CD4-positive, alpha-beta T cell treated with Interferon alpha-2 for 1 hour (primary cell): Measurements from ENCODE around the gene VAPB.
A peak's percentile ranks its signal among the peaks of the same experiment; 100 is the strongest.

Experiments
- DNase-seq, 2 donors: peaks; one replicate each; pipeline ENCODE4 v3.0.0-alpha.2; 2020 to 2022

VAPB gene

DNA sequence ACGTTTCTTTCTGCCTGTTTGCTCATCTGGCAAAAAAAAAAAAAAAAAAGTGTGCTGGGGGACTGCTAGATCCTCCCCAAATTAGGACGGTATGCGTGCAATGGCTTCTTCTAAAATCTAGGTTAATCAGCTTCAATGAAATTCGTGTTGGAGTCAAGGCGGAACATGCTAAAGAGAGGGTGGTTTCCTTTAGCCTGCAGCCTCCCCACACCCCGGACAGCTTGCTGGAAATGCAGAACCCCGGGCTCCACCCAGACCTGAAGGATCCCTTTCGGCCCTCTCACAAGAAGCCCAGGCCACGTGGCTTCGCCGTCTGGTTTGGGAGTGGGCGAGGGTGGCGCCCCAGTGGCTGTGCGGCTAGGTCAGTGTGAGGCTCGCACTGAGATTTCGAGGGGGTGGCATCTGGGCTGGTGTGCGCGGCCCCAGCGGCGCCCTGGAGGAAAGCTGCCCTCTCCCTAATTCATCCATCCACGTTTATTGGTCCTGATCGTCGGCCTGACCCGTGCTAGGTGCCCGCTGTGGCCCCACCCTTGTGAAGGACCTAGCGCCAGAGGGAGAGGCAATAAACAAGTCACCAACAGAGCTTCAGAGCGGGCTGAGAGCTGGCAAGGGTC, 77.2 kb downstream of the VAPB start:
- DNase-seq, result no peak

DNA sequence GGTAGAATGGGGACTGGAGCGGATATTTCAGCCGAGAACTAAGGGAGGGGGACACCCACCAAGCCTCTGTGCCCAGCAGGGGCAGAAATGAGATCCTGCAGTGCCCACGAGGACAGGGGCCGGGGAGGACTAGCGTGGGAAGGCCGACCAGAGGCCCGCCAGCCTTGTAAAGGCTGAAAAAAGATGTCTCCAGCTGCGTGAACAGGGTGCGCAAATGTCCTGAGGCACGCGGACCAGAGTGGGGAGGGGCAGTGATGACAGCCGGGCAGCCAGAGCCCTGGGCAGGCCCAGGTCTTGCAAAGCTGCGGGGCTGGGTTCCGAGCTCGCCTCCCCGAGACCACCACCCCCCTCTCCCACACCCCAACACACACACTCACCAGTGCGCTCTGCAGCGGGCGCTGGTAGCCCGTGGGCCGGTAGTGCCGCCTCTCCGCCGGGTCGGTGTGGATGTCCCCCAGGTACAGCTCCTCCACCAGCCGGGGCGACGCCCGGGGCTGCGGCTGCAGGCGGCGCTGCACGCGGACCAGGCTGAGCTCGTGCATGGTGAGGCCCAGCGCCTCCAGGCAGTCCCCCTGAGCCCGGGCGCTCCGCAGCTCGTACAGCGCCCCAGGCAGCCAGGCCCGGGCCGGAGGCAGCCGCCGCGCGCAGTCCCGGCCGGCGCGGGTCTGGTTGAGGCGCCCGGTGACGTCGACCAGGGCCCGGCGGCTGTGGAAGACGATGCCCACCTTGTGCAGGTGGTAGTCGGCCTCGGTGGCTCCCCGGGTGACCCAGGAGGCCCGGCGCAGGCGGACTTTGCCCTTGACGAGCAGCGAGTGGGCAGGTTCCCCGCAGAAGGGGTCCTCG, 77.9 kb downstream of the VAPB start:
- DNase-seq, result no peak

DNA sequence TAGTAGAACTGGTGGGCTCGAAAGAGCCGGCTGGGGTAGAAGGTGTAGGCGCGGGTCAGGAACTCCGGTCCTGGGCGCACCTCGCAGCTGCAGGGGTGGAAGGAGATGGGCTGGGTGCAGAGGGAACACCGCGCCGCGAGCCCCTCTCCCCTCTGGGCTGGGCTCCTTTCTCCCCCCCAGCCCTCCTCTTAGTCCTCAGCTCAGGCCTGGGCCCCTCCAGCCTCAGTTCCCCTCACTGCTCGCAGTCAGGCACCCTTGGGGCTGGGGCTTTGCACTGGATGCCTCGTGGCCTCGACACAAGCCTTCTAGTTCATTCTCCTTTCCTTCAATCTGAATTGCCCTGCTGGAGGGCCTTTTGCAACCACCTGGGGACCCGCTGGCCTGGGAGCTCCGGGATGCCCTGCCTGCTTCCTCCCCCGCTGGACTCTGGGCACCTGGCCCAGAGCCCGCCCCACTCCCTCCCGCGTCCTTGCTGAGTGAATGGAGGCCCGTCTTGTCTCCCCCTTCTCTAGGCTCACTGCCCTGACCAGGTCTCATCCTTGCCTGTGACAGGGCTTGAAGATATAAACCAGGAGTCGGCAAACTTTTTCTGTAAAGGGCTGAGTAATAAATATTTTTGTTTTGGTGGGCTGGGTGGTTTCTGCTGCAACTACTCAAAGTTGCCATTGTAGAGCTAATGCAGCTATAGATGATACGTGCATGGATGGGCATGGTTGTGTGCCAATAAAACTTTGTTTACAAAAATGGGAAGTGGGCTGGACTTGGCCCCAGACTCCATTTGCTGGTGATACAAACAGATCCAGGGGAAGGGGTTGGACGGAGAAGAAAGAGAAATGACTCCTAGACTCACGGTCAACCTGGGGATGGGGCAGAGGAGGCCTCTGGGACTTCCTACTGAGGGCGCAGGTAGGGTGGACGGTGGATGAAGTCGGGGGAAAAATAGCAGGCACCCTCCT, 78.8 kb downstream of the VAPB start:
- DNase-seq, result no peak

DNA sequence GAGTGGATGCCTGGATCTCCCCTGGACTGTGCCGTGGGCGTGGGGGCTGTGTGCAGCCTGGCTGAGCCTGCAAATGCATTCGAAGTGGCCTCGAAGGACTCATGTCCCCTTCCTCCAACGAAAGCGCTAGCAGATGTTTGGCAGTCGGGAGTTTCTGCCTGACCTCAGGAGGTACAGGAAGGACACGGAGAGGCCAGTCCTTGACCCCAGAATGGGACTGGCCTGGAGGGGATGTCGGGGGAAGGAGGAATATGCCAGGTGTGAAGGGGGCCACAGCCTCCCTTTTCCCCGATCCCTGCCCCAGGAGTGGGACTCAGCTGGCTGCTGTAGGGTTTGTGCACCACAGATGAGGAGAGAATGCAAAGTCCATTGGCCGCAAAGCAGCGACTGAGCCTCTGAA, 80.6 kb downstream of the VAPB start:
- no peak for DNase-seq

DNA sequence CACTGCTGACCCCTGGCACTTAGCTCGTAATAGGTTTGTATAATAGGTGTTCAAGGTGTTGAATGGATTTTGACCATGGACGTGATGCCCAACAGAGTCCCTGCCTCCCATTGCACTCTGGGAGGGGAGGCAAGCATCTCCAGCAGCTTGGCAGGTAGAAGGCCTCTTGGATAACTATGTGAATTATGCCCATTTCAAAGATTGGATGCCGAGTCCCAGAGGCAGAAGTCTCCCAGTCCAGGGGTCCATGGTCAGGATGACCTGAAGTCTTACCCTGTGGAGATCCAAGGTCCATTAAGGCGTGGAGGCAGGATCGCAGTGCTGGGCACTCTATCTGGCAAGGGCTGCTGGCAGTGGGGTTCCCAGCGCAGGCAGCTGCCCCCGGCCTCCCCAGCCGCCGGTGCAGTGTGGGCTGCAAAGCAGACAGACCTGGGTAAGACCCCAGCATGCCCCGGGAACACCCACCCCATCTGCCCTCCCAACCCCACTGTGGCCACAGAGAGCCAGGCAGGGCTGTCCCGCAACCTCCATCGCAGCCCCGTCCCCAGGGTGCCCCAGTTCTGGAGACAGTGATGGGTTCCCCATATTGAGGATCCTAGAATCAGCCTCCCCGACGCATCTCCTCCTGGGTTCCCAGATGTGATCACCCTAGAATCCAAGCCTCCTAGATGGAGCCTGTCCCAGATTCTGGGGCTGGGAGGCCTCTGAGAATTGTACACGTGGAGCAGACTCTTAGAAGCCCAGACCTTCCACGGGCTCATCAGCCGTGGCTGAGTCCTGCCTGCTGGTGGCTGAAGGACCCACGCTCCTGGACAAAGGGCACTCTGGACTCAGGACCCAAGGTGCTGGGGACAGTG, 81.5 kb downstream of the VAPB start:
- no peak for DNase-seq

DNA sequence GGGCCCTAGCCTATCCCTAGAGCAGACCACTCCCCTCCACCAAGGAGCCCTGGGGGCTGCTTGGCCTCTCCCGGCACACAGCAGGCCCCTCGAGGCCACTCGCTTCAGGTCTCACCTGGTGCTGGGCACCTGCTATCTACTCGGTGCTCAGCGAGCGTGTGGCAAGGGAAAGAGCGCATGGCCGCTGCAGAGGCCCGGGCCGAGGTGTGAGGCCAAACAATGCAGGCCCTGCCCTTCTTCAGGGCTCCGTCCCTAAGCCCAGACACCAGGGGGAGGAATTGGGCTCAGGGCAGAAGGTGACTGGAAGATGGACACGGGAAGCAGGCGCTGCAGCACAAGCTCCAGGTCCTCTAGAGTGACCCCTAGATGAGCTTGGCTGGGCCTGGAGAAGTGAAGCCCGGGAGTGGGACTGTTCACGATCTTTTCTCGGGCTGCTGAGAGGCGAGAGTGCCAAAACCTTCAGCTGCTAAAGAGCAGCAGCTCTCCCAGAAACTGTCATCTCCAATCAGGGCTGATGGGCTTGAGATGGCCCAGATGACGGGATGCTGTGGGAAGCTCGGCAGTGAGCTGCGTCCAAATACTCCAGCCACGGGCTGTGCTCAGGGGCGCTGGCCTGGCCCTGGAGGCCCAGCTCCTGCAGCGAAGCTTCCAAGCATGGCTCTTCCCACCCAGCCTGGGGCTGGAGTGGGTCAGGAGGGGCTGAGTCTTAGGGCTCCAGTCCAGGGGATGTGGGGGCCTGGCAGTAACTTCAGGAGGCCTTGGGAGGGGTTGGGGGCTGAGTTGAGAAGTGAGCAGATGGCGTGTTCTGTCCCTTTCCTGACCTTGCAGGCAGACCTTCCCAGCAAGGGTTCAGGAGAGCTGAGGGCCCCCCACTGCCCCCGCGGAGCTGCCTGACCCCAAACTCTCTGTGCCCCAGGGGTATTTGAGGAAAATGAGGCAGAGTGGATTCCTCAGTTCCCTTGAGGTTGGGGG, 82.5 kb downstream of the VAPB start:
- DNase-seq, result no peak

DNA sequence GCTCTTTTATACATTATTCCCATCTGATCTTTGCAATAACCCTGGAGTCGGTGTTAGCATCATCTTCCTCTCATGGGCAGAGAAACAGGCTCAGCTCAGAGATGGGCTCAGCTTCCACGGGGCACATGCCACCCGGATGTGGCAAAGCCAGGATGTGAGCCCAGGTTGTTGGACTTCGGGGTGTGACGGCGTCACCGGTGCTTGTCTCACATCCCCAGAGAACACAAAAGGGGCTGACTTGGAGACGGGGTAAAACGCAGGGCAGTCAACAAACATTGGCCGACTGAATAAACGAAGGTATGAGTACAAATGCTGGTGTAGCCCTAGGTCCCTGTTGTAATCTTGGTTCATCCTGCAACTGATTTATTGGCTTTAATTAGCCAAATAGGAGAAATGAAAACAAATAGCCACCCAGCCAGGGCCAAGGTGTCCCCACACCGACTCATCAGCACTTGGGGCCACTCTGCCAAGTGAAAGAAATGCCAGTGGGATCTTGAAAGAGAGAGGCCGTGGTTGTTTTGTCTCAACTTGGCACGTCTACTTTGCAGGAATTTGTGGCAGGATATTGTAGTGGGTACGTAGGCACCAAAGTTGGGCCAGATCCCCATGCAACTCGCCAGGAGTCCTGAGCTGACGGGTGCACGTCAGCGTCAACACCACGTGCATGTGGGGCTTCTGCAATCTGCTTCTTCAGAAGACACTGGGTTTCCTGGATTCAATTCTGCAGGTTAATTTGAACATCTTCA, 83.4 kb downstream of the VAPB start:
- no peak for DNase-seq

DNA sequence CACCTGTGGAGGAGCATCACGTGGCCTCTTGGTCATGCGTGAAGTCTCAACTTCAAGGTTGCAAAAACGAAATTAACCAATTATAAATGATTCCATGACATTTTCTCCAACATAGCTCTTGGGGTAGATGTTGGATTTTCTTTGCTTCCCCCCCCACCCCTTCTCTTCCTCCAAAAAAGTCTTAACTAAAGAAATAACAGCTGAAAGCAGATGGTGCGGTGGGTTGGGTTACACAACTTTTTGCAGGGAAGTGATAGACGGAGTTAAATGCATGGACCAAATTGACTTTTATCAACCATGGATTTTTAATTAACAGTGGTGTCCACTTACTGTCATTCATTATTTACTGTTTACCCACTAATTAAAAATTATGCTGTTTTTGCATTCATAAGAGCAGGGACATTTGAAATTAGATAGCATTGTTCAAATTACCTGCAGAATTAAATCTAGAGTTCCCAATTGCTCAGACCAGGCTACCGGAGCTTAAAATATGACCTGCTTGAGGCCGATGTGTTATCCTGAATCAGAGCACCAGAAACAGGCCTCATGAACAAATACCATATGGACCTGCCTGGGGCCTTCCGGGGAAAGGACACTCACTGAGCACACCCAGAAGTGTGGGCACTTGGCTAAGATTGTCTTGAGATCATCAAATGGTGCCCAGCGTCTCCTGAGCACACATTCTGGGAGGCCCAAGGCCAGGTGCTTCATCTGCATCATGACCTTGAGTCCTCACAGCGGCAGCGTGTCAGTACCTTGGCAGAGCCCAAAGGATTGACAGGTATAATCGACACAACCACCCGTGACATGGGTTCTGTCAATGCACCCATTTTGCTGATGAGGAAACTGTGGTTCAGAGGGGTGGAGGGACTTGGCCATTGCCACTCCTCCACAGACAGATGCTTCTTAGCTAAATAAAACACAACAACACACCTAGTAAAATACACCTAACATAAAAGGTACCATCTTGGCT, 84.7 kb downstream of the VAPB start:
- no peak for DNase-seq

DNA sequence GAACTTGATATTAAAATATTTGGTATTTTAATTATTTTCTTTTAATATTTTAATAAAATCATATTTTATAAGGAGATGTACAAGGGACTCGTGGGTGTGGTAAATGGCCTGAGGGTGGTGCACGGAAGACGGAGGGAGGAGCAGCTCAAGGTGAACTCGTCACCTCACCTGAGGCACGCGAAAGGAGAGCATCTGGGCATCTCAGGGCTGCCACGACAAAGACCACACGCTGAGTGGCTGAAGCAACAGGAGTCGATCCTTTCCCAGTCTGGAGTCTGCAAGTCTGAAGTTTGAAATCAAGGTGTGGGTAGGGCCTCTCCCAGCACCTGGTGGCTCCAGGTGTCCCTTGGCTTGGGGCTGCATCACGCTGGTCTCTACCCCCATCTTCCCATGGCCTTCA, 86.4 kb downstream of the VAPB start:
- DNase-seq, result no peak

DNA sequence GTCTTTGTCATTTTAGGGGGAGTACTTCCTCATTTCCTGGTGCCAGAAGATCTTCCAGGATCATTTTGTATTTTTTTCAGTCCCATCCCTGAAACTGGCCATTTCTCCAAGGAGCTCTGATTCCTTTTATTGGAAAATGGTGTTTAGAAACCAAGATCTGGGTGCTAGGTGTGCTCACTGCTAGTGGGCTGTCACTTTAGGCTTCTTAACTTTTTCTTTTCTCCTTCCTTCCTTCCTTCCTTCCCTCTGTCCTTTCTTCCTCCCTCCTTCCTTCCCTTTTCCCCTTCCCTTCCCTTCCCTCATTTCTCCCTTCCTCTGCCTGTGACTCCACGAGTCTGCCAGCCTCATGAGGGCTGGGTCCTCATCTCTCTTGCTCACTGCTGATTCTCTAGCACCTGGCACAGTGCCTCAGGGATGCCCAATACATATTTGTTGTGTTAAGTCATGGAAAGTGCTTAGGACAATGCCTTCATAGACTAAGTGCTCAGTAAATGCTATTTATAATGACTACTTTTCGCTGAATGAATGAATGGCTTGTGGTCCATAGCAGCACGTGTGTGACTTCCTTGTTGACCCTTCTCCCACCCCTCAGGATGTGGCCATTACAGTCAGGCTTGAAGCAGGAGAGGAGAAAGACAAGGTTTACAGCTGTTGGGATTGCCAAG, 89.2 kb downstream of the VAPB start:
- no peak for DNase-seq

DNA sequence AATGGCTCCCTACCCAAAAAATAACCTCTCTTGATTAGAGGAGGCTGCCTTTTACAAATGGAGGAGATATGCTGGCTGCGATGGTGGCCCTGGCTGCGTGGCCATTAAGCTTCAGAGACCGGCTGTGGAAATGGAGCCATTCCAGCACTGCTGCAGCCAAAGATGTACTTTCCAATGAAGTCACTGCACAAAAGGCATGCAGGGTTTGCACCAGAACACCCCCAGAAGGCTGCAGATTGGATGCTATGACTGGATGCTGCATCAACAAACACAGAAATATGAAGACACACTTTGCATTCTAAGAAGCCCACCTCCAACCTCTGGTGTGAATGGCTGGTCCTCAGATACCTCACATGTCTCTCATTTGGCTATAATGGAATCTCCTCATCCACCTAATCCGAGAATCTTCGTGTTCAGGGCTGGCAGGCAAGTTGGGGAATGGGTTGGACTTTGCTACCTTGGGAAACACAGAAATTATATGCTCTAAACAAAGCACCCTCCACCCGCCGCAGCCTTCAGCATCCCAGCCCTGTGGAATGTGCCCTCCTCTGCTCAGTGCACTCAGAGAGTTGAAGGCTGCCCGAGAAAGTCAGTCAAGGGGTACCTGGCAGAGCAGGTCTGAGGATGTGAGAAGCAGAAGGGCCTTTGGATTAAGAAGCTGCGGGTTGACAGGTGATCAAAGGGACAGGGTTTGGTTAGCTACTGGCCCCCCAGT, 90.9 kb downstream of the VAPB start:
- no peak for DNase-seq

DNA sequence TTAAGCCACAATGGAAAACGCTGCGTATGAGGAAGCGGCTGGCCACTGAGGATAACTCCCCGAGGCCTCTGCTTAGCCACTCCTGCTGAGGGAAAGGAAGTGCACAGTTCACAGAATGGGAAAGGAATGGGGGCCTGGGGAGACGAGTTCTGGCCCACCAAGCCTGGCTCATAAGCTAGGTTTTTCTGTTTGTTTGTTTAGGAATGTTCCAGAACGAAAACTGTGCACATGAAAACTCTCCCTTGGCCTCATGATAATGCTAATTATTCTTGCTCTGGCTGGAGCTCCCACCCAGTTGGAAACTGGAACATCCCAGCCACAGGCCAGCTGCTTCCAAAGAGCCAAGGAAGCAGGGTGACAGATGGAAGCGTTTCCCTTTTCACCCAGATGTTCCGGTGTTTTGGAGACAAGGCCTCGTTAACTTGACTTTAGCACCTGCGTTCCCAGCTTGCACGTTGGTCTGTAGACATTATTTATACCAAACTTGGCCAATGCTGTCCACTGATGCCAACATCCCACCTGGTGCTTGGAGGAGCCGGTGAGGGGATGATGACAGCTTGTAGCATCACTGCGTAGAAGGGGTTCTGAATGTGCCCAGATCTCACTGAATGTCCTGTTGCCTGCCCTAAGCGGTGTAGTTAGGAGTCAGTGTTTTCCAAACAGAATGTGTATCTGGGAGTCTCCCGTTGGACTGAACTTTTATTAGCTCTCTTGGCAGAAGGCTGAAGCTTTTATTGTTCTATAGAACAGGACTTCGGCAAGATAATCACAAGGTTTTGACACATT, 91.7 kb downstream of the VAPB start:
- DNase-seq, result no peak

DNA sequence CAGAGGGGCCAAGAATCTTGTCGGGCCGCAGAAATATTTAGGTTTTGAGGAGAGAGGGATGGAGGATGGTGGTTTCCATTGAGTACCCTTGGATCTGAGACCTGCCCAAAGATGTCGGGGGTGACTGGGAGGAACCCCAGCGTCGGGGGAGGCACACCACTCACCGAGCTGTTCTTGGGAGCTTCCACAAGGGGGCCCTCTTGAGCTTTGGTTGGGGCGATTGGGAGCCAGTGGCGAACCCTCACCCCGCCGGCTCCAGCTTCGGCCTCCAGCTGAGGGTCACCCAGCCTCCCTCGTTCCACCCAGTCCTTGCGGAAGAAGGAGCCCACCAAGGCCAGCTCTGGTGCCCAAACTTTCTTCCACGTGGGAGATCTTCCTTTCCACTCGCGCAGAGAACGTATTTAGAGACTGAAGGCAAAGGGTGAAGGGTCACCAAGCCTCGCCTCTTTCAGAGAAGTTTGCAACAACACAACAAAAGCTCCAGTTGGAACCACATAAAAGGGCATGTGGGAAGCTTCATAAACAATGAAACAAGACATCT, 92.5 kb downstream of the VAPB start:
- peak; percentile 26 to 31 for DNase-seq

DNA sequence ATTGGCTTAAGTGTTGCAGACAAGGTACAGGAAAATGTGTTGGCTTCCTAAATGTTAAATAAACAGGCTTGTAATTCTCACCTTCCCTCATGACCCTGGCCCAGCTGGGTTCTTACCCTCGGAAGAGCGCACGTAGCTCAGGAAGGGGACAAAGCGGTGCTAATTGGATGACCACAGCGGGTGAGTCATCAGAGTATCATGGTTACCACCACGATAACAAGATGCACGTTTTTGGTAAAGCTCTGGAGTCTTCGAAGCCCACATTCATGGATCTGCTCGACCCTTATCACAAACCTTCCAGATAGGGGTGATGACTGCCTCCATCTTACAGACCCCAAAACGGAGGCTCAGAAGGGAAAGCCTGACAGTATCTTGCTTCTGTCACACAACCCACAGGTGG, 93.4 kb downstream of the VAPB start:
- no peak for DNase-seq

DNA sequence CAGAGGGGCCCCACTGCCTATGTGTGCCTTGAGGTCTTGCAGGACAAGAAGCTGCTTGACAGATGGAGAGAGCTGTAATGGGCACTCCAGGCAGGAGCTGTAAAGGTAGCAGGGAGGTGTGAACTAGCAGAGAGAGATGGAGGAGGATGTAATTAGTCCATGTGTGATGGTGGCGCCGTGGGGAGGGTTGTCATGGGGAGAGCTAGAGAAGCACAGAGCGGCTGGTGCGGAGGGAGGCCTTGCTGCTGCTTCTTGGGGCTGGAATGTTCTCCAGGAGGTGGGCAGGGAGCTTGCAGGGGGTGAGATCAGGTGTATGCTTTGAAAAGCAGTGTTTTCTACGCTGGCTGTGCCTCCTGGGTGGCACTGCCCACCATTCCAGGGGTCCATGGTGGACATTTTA, 94.0 kb downstream of the VAPB start:
- no peak for DNase-seq

DNA sequence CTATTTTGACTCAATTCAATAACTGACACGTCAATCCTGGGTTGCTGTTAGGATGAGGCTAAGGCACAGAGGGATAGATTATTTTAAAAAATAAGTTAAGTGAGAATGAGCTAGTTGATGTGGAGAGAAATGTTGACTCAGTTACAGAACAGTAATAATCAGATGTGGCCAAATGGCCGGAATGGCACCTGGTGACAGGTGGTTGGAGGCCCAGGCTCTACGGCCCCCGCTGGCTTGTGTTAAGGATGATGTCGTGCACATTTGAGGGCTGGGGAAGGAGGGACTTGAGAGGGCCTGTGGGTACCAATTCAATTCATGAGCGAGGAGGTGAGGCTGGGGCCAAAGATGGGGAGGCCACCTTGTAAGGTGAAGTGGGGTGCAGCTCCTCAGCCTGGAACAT, 94.4 kb downstream of the VAPB start:
- no peak for DNase-seq

DNA sequence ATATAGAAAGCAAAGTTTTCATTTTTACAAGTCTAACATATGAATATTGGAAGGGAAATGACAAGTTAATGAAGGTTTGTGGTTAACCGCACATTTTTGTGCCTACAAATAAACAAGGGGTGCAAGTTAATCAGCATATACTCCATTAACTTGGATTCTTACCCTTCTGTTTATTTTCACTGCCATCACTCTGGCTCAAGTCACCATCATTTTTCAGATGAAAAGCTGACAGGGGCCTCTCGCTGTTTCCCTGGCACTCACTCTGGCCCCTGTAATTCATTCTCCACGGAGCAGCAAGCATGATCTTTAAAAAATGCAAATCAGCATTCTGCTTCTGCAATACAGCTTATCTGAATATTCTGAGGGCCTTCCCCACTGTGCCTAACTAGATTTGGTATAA, 96.4 kb downstream of the VAPB start:
- no peak for DNase-seq
